Activated naive CD4-positive, alpha-beta T cell treated with anti-CD3 and anti-CD28 coated beads for 36 hours (primary cell): ENCODE measurements around the gene PTPRN2. TPM values are rescaled to one million over a fixed set of nuclear protein-coding genes. Genes with fewer than 3 reads are reported as not detected.

Experiments
- CTCF ChIA-PET: fragments of 350-600 bp; sonication (Branson Sonifier 250); formaldehyde crosslinking; loops from one replicate; lab custom pipeline; 2021; ENCODE audit warnings: antibody characterized with exemption; lab: Charles Lee
- DNase-seq: peaks from one replicate; pipeline ENCODE4 v3.0.0-alpha.2; 2020
- H3K27ac Mint-ChIP-seq: one replicate; pipeline ENCODE4 v1.8.0; 2021; ENCODE audit warnings: mild to moderate bottlenecking, mixed read lengths
- H3K27me3 Mint-ChIP-seq: one replicate; pipeline ENCODE4 v1.8.0; 2021; ENCODE audit warnings: low read depth, mixed read lengths
- H3K36me3 Mint-ChIP-seq: one replicate; pipeline ENCODE4 v1.8.0; 2021; ENCODE audit warnings: low read depth, mixed read lengths
- H3K4me1 Mint-ChIP-seq: one replicate; pipeline ENCODE4 v1.8.0; 2021; ENCODE audit warnings: low read depth, mixed read lengths
- H3K4me3 Mint-ChIP-seq: one replicate; pipeline ENCODE4 v1.8.0; 2021; ENCODE audit warnings: mild to moderate bottlenecking, moderate library complexity, mixed read lengths
- H3K9me3 Mint-ChIP-seq: one replicate; pipeline ENCODE4 v1.8.0; 2021; ENCODE audit warnings: mixed read lengths
- intact Hi-C: fragments of 100-400 bp; cut with micrococcal nuclease; formaldehyde crosslinking; loops from one replicate; pipeline ENCODE4 v1.15.1; 2023
- total RNA-seq, 2 experiments: library from RNA; stranded (reverse); gene quantifications; one replicate each; pipeline ENCODE4 v1.2.3, GENCODE V29; 2021

PTPRN2 gene
- total RNA-seq, 2 experiments from 2014 or later: 0.54 to 0.62 TPM

GRCh38 chr7:158583810-158584209 is 3.8 kb downstream of the PTPRN2 start:
- DNase-seq: no peak
- Mint-ChIP-seq H3K4me1 (peaks cover 9% of the 10 kb centered on the region), H3K27ac (no peak overlapping the region), H3K9me3 (peaks cover 10% of the 10 kb centered on the region), H3K27me3 (peaks cover 47% of the 10 kb centered on the region), H3K4me3 (no peak overlapping the region), H3K36me3 (no peaks in the 10 kb centered on the region)
- intact Hi-C loops: no loop called here
- CTCF ChIA-PET: no interaction called here

- no peak for DNase-seq
- Mint-ChIP-seq H3K27me3 (peaks cover 44% of the 10 kb centered on the region), H3K4me3 (no peak overlapping the region), H3K4me1 (peaks cover 7% of the 10 kb centered on the region), H3K27ac (no peak overlapping the region), H3K36me3 (no peaks in the 10 kb centered on the region), H3K9me3 (peaks cover 10% of the 10 kb centered on the region)
- CTCF ChIA-PET: no interaction called here
- intact Hi-C loops: no loop called here
These were observed 4.5 kb downstream of the PTPRN2 start for GRCh38 chr7:158583143-158583542.

- Mint-ChIP-seq H3K27me3 (peaks cover 44% of the 10 kb centered on the region), H3K9me3 (peaks cover 10% of the 10 kb centered on the region), H3K4me3 (no peak overlapping the region), H3K4me1 (peaks cover 7% of the 10 kb centered on the region), H3K27ac (no peak overlapping the region), H3K36me3 (no peaks in the 10 kb centered on the region)
- intact Hi-C loops: no loop called here
- no peak for DNase-seq
- CTCF ChIA-PET: no interaction called here
These were observed 5.5 kb downstream of the PTPRN2 start for GRCh38 chr7:158582089-158582456.

GRCh38 chr7:158581440-158582088 is 6.1 kb downstream of the PTPRN2 start:
- H3K9me3 Mint-ChIP-seq: peaks cover 10% of the 10 kb centered on the region
- H3K4me1 Mint-ChIP-seq: peaks cover 7% of the 10 kb centered on the region
- DNase-seq: no peak
- H3K27ac Mint-ChIP-seq: no peak overlapping the region
- intact Hi-C loops: no loop called here
- no peak overlapping the region for H3K4me3 Mint-ChIP-seq
- no peaks in the 10 kb centered on the region for H3K36me3 Mint-ChIP-seq
- CTCF ChIA-PET: interaction anchor here (0.6 kb wide), 1 partner anchor 1539 kb away, joined by 3 read pairs; no protein-coding TSS in a partner anchor
- peaks cover 44% of the 10 kb centered on the region for H3K27me3 Mint-ChIP-seq

GRCh38 chr7:158579662-158580646 is 7.7 kb downstream of the PTPRN2 start:
- intact Hi-C loops: no loop called here
- Mint-ChIP-seq H3K27me3 (peaks cover 29% of the 10 kb centered on the region), H3K4me3 (no peak overlapping the region), H3K36me3 (no peaks in the 10 kb centered on the region), H3K27ac (no peak overlapping the region), H3K9me3 (peaks cover 10% of the 10 kb centered on the region), H3K4me1 (no peaks in the 10 kb centered on the region)
- CTCF ChIA-PET: no interaction called here
- no peak for DNase-seq

GRCh38 chr7:158576050-158576762 is 11.4 kb downstream of the PTPRN2 start:
- H3K27me3 Mint-ChIP-seq: peaks cover 14% of the 10 kb centered on the region
- no peak overlapping the region for H3K27ac Mint-ChIP-seq
- intact Hi-C loops: no loop called here
- H3K36me3 Mint-ChIP-seq: no peaks in the 10 kb centered on the region
- CTCF ChIA-PET: no interaction called here
- DNase-seq: no peak
- H3K9me3 Mint-ChIP-seq: peaks cover 10% of the 10 kb centered on the region
- no peaks in the 10 kb centered on the region for H3K4me1 Mint-ChIP-seq
- H3K4me3 Mint-ChIP-seq: no peak overlapping the region

DNA sequence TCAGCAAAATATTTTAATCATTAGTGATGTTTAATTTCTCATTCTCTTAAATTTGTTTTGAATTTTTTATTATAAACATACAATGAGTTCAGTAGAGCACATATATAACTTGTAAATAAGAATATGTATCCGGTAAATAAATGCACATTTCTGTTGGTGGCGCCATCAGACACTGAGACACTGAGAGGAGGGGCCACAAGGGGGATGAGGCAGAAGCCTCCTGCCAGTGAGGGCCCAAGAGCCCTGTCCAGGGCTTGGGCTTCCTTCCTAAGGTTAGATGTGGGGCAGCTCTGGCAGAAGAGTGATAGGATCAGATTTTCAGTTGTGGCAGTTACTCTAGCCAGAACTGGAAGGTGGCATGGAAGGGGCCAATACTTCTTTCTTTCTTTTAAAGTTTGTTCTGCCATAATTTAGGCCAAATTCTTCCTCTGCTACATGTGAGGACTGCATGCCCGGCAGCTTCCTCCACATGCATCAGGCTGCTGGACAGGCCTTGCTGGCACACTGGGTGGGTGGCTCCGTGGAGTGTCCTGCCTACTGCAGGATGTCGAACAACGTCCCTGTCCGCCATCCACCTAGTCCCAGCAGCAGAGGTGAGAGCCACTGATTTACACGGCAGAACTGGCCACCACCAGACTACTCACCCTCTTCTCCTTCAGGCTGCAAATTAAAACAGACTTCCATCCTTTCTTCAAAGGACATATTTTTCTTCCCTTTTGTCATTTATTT is 13.2 kb downstream of the PTPRN2 start:
- CTCF ChIA-PET: no interaction called here
- Mint-ChIP-seq H3K36me3 (no peaks in the 10 kb centered on the region), H3K27ac (no peak overlapping the region), H3K4me1 (peaks cover 2% of the 10 kb centered on the region), H3K9me3 (peaks cover 3% of the 10 kb centered on the region), H3K4me3 (no peak overlapping the region), H3K27me3 (peaks cover 13% of the 10 kb centered on the region)
- no peak for DNase-seq
- intact Hi-C loops: no loop called here

- no peak for DNase-seq
- intact Hi-C loops: no loop called here
- Mint-ChIP-seq H3K4me1 (peaks cover 2% of the 10 kb centered on the region), H3K9me3 (no peaks in the 10 kb centered on the region), H3K27ac (no peak overlapping the region), H3K4me3 (no peak overlapping the region), H3K36me3 (no peaks in the 10 kb centered on the region), H3K27me3 (peaks cover 22% of the 10 kb centered on the region)
- CTCF ChIA-PET: interaction anchor here (0.6 to 1.3 kb wide), 2 partner anchors 164 to 403 kb away, joined by 3 read pairs; no protein-coding TSS in a partner anchor
These were observed 14.3 kb downstream of the PTPRN2 start for GRCh38 chr7:158573310-158573709.

GRCh38 chr7:158572000-158572828 is 15.4 kb downstream of the PTPRN2 start:
- intact Hi-C loops: no loop called here
- Mint-ChIP-seq H3K27me3 (peaks cover 28% of the 10 kb centered on the region), H3K4me1 (peaks cover 2% of the 10 kb centered on the region), H3K9me3 (no peaks in the 10 kb centered on the region), H3K4me3 (no peak overlapping the region), H3K27ac (no peak overlapping the region), H3K36me3 (no peaks in the 10 kb centered on the region)
- CTCF ChIA-PET: no interaction called here
- DNase-seq: no peak

GRCh38 chr7:158570449-158571170 is 17.0 kb downstream of the PTPRN2 start:
- no peak for DNase-seq
- Mint-ChIP-seq H3K27me3 (peaks cover 31% of the 10 kb centered on the region), H3K9me3 (no peaks in the 10 kb centered on the region), H3K27ac (no peak overlapping the region), H3K4me1 (peaks cover 2% of the 10 kb centered on the region), H3K36me3 (no peaks in the 10 kb centered on the region), H3K4me3 (no peak overlapping the region)
- intact Hi-C loops: no loop called here
- CTCF ChIA-PET: no interaction called here

GRCh38 chr7:158569858-158570323 is 17.7 kb downstream of the PTPRN2 start:
- Mint-ChIP-seq H3K36me3 (no peaks in the 10 kb centered on the region), H3K27me3 (peaks cover 31% of the 10 kb centered on the region), H3K9me3 (no peaks in the 10 kb centered on the region), H3K4me3 (no peak overlapping the region), H3K4me1 (peaks cover 2% of the 10 kb centered on the region), H3K27ac (no peak overlapping the region)
- intact Hi-C loops: no loop called here
- DNase-seq: no peak
- CTCF ChIA-PET: no interaction called here
